Measurements from ENCODE around the gene NSDHL. TPM values are rescaled to one million over a fixed set of nuclear protein-coding genes. Genes with fewer than 3 reads are reported as not detected.
"Not testable (repeated sequence)": the region's sequence is repeated elsewhere in the genome, so short reads cannot be mapped to it uniquely, and the experiment has no call there.

NSDHL gene
- total RNA-seq, 3 donors from 2014 or later, result 13.1 to 20.8 (median 16.7) TPM

DNA sequence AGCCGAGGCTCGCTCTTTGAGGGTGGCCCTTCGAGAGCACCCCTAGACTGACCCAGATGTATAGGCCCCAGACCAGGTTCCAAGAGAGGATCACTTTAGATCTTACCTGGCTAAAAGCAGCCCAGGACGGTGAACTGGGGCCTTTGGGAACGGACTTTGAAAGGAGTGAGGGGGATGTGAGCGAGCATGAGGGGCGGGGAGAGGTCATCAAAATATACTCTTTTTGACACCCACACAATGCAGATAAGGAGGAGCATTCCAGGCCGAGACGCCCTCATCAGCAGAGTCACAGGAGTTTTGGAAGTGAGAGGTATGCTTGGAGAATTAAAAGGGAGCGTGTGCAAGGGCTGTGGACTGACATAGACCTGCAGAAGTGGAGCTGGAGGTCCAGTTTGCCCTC lies 528 bp downstream of the NSDHL start:
- TF ChIP-seq CTCF (IDR thresholded peaks at IDR 0.05) (no peak), POLR2A (IDR thresholded peaks at IDR 0.05) (no peak), POLR2AphosphoS5 (IDR thresholded peaks at IDR 0.05) (no peak)

DNA sequence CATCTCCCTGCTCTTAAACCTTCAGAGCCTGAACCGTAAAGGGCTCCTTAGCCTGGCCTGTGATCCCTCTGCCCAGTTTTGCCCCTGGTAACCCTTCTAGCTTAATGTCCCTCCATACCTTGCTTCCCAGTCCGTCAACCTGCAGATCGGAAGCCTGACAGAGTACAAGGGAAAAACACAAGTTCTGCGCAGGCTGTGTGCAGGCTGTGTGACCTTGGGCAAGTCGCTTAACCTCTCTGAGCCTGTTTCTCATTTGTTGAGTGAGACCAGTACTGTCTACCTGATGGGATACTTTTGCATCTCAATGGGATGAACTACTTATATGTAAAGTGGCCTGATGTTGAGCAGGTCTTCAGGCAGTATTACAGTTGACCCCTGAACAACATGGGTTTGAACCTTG lies 1.7 kb downstream of the NSDHL start:
- no peak for DNase-seq (ENCODE audit: low spot score in 2 of 2)
- Histone ChIP-seq H3K27me3 (peaks cover 0 to 10% of the 10 kb centered on the region in 2 donors), H3K27ac (no peak overlapping the region), H3K9me3 (no peaks in the 10 kb centered on the region), H3K4me3 (no peak overlapping the region), H3K36me3 (no peaks in the 10 kb centered on the region), H3K4me1 (no peaks in the 10 kb centered on the region)
- intact Hi-C loops (cut with DNase I; ENCODE audit: low total_unique reads), result no loop called here
- TF ChIP-seq POLR2AphosphoS5 (IDR thresholded peaks at IDR 0.05) (no peak), POLR2A (IDR thresholded peaks at IDR 0.05) (no peak), CTCF (IDR thresholded peaks at IDR 0.05) (no peak)

More for the DNA sequence above, 528 bp downstream of the NSDHL start:
- intact Hi-C loops (cut with DNase I; ENCODE audit: low total_unique reads), result no loop called here
- H3K4me1 ChIP-seq, result no peaks in the 10 kb centered on the region
- H3K27me3 ChIP-seq, result peaks cover 0 to 12% of the 10 kb centered on the region in 2 donors
- no peak for DNase-seq (ENCODE audit: low spot score in 2 of 2)
- peak overlapping the region; percentile 64 to 67 (median 65) for H3K4me3 ChIP-seq
- H3K27ac ChIP-seq, result peak overlapping the region; percentile 46 to 69
- H3K9me3 ChIP-seq, result no peaks in the 10 kb centered on the region
- H3K36me3 ChIP-seq, result no peaks in the 10 kb centered on the region

GRCh38 chrX:152833378-152833777 lies 2.5 kb downstream of the NSDHL start:
- intact Hi-C loops (cut with DNase I; ENCODE audit: low total_unique reads), result no loop called here
- Histone ChIP-seq H3K9me3 (no peaks in the 10 kb centered on the region), H3K27me3 (peaks cover 0 to 10% of the 10 kb centered on the region in 2 donors), H3K4me1 (no peaks in the 10 kb centered on the region), H3K27ac (no peak overlapping the region), H3K4me3 (no peak overlapping the region), H3K36me3 (no peaks in the 10 kb centered on the region)
- TF ChIP-seq POLR2A (IDR thresholded peaks at IDR 0.05), result no peak
- no peak for TF ChIP-seq POLR2AphosphoS5 (IDR thresholded peaks at IDR 0.05)
- no peak for DNase-seq (ENCODE audit: low spot score in 2 of 2)

DNA sequence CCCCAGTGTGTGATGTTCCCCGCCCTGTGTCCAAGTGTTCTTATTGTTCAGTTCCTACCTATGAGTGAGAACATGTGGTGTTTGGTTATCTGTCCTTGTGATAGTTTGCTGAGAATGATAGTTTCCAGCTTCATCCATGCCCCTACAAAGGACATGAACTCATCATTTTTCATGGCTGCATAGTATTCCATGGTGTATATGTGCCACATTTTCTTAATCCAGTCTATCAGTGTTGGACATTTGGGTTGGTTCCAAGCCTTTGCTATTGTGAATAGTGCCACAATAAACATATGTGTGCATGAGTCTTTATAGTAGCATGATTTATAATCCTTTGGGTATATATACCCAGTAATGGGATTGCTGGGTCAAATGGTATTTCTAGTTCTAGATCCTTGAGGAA lies 4.6 kb downstream of the NSDHL start:
- H3K27ac ChIP-seq; intact Hi-C loops (cut with DNase I; ENCODE audit: low total_unique reads); DNase-seq (ENCODE audit: low spot score in 2 of 2); H3K36me3 ChIP-seq; H3K4me3 ChIP-seq; H3K9me3 ChIP-seq; H3K4me1 ChIP-seq; H3K27me3 ChIP-seq: not testable (repeated sequence)

GRCh38 chrX:152842772-152843338 lies 12.0 kb downstream of the NSDHL start:
- TF ChIP-seq POLR2A (IDR thresholded peaks at IDR 0.05) (no peak), CTCF (IDR thresholded peaks at IDR 0.05) (no peak)
- intact Hi-C loops (cut with DNase I; ENCODE audit: low total_unique reads), result no loop called here
- H3K4me1 ChIP-seq, result no peaks in the 10 kb centered on the region
- H3K36me3 ChIP-seq, result no peaks in the 10 kb centered on the region
- H3K9me3 ChIP-seq, result no peaks in the 10 kb centered on the region
- H3K27ac ChIP-seq, result no peak overlapping the region
- DNase-seq (ENCODE audit: low spot score in 2 of 2), result no peak
- peaks cover 0 to 20% of the 10 kb centered on the region in 2 donors for H3K27me3 ChIP-seq
- H3K4me3 ChIP-seq, result no peak overlapping the region

GRCh38 chrX:152843852-152844251 lies 13.0 kb downstream of the NSDHL start:
- no peak overlapping the region for H3K4me3 ChIP-seq
- no peak overlapping the region for H3K27ac ChIP-seq
- H3K4me1 ChIP-seq, result no peaks in the 10 kb centered on the region
- H3K27me3 ChIP-seq, result peaks cover 0 to 20% of the 10 kb centered on the region in 2 donors
- no peak for DNase-seq (ENCODE audit: low spot score in 2 of 2)
- intact Hi-C loops (cut with DNase I; ENCODE audit: low total_unique reads), result no loop called here
- no peak for TF ChIP-seq POLR2A (IDR thresholded peaks at IDR 0.05)
- H3K36me3 ChIP-seq, result no peaks in the 10 kb centered on the region
- no peaks in the 10 kb centered on the region for H3K9me3 ChIP-seq

DNA sequence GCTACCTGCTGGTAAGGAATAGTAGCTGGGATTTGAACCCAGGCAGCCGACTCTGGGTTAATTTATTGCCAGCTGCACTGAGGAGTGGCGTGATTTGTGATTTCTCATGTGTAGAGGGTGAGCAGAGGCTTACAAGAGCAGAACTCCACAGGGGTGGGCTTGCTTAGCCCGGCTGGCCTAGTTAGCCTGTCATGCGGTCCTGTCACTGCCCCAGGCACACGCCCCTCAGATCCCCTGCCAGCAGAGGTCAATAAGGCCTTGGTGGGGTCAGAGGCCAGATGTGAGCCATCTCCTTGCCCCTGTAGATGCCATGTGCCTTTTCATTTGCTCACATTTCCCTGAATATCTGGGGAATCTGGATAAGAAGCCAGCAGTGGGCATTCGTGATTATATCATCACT lies 13.4 kb downstream of the NSDHL start:
- intact Hi-C loops (cut with DNase I; ENCODE audit: low total_unique reads), result no loop called here
- Histone ChIP-seq H3K4me3 (no peak overlapping the region), H3K4me1 (no peaks in the 10 kb centered on the region), H3K27ac (no peak overlapping the region), H3K36me3 (no peaks in the 10 kb centered on the region), H3K9me3 (no peaks in the 10 kb centered on the region), H3K27me3 (peaks cover 0 to 20% of the 10 kb centered on the region in 2 donors)
- no peak for TF ChIP-seq POLR2AphosphoS5 (IDR thresholded peaks at IDR 0.05)
- no peak for TF ChIP-seq CTCF (IDR thresholded peaks at IDR 0.05)
- TF ChIP-seq POLR2A (IDR thresholded peaks at IDR 0.05), result no peak
- DNase-seq (ENCODE audit: low spot score in 2 of 2), result no peak
